Esophagus squamous epithelium (tissue), 5 donors: ENCODE results near the gene MGST3. TPM values are rescaled to one million over a fixed set of nuclear protein-coding genes. Genes with fewer than 3 reads are reported as not detected.
"Not testable (repeated sequence)": the region's sequence is repeated elsewhere in the genome, so short reads cannot be mapped to it uniquely, and the experiment has no call there.

ENCODE experiments used
- DNase-seq: peaks from one replicate; lab custom pipeline; 2025; lab: John Stamatoyannopoulos, UW
- H3K27ac ChIP-seq, 4 donors: fragments of 200-600 bp; sonication (generic); one replicate each; pipeline ENCODE4 v1.5.1; 2016 to 2019; ENCODE audit warnings: mild to moderate bottlenecking in 1 of 4
- H3K27me3 ChIP-seq, 4 donors: fragments of 200-600 bp; sonication (generic); 1 replicate in 3 of 4; 2 replicates in 1 of 4; pipeline versions ENCODE4 v1.5.1 to v1.6.0; 2017 to 2021; ENCODE audit warnings: antibody characterized with exemption in 1 of 4
- H3K36me3 ChIP-seq, 3 donors: fragments of 200-600 bp; sonication (generic); one replicate each; pipeline ENCODE4 v1.5.1; 2016 to 2019
- H3K4me1 ChIP-seq, 3 donors: fragments of 200-600 bp; sonication (generic); one replicate each; pipeline ENCODE4 v1.5.1; 2017 to 2019
- H3K4me3 ChIP-seq, 4 donors: fragments of 200-600 bp; sonication (generic); 1 replicate in 3 of 4; 2 replicates in 1 of 4; pipeline ENCODE4 v1.5.1; 2016 to 2019; ENCODE audit warnings: mild to moderate bottlenecking in 2 of 4, moderate library complexity in 1 of 4
- H3K9me3 ChIP-seq, 3 donors: fragments of 200-600 bp; sonication (generic); one replicate each; pipeline ENCODE4 v1.5.1; 2016 to 2019
- POLR2A ChIP-seq, 4 donors: fragments of 450-650 bp; IDR thresholded peaks; one replicate each; pipeline ENCODE4 v1.6.1; 2017; ENCODE audit warnings: antibody characterized with exemption in 4 of 4, mild to moderate bottlenecking in 4 of 4, moderate library complexity in 3 of 4
- WGBS, 2 donors: methylation state at CpG; one replicate each; pipeline ENCODE4 v1.1.5; 2018; 5-methylcytosine and 5-hydroxymethylcytosine counted together
- intact Hi-C: fragments of 100-400 bp; cut with DNase I; formaldehyde crosslinking; loops from one replicate; pipeline ENCODE4 v1.15.0; 2022
- total RNA-seq, 4 donors: library from RNA; depleted of rRNA; stranded (reverse); fragments of >200 nt; gene quantifications; one replicate each; pipeline ENCODE4 v1.1.0, GENCODE V29; 2016
- TF ChIP-seq, protein P1 (sequence below), 6 experiments: fragments of 450-650 bp in 4 of 6; fragments of 200-600 bp in 2 of 6; sonication (generic) in 2 of 6; IDR thresholded peaks; one replicate each; pipeline ENCODE4 v1.5.1; 2016 to 2019; ENCODE audit warnings: antibody characterized with exemption in 6 of 6, mild to moderate bottlenecking in 4 of 6, moderate library complexity in 4 of 6
- donor health status: DM: yes; HTN: yes; CAD: no.

The MGST3 gene
- total RNA-seq, 4 donors from 2014 or later: 64.7 to 103 (median 82.9) TPM

DNA sequence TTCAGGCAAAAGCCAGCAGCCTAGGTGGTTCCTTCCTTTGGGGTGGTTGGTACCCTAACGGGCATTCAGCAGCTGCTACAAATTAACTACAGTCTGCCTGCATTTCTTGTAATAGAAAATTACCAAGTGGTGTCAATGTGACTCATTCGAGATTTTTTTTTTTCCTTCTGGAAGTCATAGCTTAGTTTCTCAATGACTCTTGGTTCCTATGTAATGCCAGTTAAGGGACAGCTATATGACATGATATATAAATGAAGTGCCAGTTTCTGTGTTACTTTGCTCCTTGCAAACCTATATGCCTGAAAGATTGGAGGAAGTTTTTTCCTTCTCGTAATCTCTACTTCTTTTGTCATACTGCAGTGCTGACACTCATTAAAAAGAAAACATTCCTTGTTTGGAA lies 2.6 kb downstream of the MGST3 start:
- Histone ChIP-seq H3K4me1 (peaks cover 22 to 71% (median 31%) of the 10 kb centered on the region in 3 donors), H3K9me3 (no peaks in the 10 kb centered on the region), H3K27me3 (no peaks in the 10 kb centered on the region), H3K36me3 (peaks cover 0 to 13% (median 0%) of the 10 kb centered on the region in 3 donors), H3K27ac (no peak overlapping the region), H3K4me3 (no peak overlapping the region)
- TF ChIP-seq POLR2A (IDR thresholded peaks at IDR 0.05): no peak
- TF ChIP-seq, protein P1, sequence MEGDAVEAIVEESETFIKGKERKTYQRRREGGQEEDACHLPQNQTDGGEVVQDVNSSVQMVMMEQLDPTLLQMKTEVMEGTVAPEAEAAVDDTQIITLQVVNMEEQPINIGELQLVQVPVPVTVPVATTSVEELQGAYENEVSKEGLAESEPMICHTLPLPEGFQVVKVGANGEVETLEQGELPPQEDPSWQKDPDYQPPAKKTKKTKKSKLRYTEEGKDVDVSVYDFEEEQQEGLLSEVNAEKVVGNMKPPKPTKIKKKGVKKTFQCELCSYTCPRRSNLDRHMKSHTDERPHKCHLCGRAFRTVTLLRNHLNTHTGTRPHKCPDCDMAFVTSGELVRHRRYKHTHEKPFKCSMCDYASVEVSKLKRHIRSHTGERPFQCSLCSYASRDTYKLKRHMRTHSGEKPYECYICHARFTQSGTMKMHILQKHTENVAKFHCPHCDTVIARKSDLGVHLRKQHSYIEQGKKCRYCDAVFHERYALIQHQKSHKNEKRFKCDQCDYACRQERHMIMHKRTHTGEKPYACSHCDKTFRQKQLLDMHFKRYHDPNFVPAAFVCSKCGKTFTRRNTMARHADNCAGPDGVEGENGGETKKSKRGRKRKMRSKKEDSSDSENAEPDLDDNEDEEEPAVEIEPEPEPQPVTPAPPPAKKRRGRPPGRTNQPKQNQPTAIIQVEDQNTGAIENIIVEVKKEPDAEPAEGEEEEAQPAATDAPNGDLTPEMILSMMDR (IDR thresholded peaks at IDR 0.05): no peak
- 17 to 23% methylated on average over 3 of the region's 3 CpGs for WGBS, 2 donors
- no peak for DNase-seq
- intact Hi-C loops: no loop called here

DNA sequence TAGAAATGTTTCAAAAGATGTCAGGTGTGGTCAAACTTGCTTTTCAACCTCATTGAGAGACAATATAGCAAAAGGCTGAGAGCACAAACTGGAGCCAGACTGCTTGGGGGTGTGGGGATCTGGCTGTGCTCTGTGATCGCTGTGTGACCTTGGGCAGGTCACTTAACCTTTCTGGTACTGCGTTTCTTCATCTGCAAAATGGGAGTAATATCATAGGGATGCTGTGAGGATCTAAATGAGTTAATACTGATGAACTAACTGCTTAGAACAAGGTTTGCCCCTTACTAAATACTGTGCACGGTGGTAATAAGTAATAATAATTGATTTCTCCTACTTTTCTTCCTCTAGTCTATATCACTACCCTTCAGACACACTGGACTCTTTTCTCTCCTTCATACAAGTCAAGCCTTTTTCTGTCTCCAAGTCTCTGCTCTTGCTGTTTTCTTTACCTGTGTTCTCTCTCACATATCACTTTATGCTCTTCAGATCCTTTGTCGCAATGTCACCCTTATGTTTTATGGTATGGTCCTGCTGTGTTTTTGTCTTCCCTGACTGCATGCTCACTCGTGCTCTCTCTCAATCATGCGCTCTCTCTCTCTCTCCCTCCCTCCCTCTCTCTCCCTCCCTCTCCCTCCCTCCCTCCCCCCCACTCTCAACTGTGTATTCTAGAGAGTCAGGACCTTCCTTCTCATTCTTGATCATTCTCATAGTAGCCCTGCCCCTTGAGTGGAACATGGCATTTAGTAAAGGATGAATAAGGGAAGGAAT lies 3.3 kb downstream of the MGST3 start:
- WGBS, 2 donors: 83% methylated on average over 6 of the region's 6 CpGs
- no peak overlapping the region for H3K27ac ChIP-seq
- H3K4me1 ChIP-seq: peaks cover 22 to 71% (median 31%) of the 10 kb centered on the region in 3 donors

DNA sequence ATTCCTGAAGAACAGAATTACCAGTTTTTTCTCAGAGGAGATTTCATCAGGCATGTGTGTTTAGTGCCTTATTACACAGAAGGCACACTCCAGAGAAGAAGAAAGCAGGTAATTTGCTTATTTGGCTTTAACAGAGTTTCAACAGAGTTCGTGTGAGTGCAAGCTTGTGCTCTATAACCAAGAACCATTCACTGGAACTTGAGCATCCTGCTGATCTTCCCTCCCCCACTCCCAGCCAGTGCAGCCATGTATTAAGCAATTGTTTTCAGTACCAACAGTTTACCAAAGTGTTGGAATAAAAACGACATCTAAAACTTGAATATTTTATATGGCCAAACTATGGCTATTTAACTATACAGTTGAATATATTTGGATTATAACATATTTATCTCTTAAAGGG lies 4.3 kb downstream of the MGST3 start:
- peaks cover 22 to 72% (median 28%) of the 10 kb centered on the region in 3 donors for H3K4me1 ChIP-seq
- H3K27me3 ChIP-seq: no peaks in the 10 kb centered on the region
- no peaks in the 10 kb centered on the region for H3K9me3 ChIP-seq
- intact Hi-C loops: no loop called here
- no peak overlapping the region for H3K27ac ChIP-seq
- no peak for TF ChIP-seq POLR2A (IDR thresholded peaks at IDR 0.05)
- TF ChIP-seq, protein P1 (IDR thresholded peaks at IDR 0.05): no peak
- H3K36me3 ChIP-seq: peaks cover 0 to 30% (median 0%) of the 10 kb centered on the region in 3 donors
- DNase-seq: no peak
- no peak overlapping the region for H3K4me3 ChIP-seq
- WGBS, 2 donors: 44 to 55% methylated on average over 2 of the region's 2 CpGs

More for the DNA sequence above, 3.3 kb downstream of the MGST3 start:
- intact Hi-C loops: no loop called here
- no peaks in the 10 kb centered on the region for H3K27me3 ChIP-seq
- no peak overlapping the region for H3K4me3 ChIP-seq
- DNase-seq: no peak
- TF ChIP-seq POLR2A (IDR thresholded peaks at IDR 0.05): no peak
- TF ChIP-seq, protein P1 (IDR thresholded peaks at IDR 0.05): no peak
- H3K36me3 ChIP-seq: peaks cover 0 to 21% (median 0%) of the 10 kb centered on the region in 3 donors
- H3K9me3 ChIP-seq: no peaks in the 10 kb centered on the region

DNA sequence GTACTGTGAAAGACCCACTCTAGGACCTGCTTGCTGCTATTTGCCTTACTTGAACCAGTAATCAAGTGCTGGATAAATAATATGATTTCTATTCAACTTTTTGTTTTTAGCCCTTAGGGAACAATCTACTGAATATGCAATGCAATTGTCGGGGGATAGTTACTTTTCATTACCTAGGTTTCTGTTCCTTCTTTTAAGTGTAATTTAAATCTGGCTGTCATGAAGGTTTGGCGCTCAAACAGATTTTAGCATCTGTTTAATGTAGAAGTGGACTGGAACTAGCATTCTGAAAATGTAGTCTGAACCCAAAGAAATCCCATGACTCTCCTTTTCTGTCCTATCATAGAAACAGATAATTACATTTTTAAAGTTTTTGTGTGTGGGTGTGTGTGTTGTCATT lies 4.8 kb downstream of the MGST3 start:
- Histone ChIP-seq H3K4me3 (no peak overlapping the region), H3K27me3 (no peaks in the 10 kb centered on the region), H3K36me3 (peaks cover 0 to 32% (median 0%) of the 10 kb centered on the region in 3 donors), H3K9me3 (no peaks in the 10 kb centered on the region), H3K4me1 (peaks cover 22 to 77% (median 28%) of the 10 kb centered on the region in 3 donors), H3K27ac (no peak overlapping the region)
- no peak for DNase-seq
- TF ChIP-seq, protein P1 (IDR thresholded peaks at IDR 0.05): no peak
- no peak for TF ChIP-seq POLR2A (IDR thresholded peaks at IDR 0.05)
- intact Hi-C loops: no loop called here
- 44 to 67% methylated on average over 2 of the region's 2 CpGs for WGBS, 2 donors

DNA sequence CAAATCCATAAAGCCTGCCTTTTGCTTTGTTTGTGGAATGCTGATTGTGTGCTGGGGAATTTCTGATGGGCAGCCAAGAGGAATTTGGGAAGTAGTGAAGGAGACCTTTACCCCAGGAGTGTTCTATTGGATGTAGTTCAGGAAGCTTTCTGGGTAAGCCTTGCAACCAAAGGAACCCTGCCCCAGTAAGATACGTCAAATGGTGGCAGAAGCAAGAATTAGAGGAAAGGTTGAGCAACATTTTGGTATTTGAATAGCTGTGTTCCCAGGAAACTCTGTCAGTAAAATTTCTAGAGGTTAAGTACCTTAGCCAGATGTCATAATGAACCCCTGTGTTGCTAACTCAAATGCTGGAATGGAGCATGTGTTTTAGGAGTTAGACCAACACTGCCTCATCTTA lies 6.4 kb downstream of the MGST3 start:
- Histone ChIP-seq H3K27ac (peak overlapping the region in 3 of 4 donors; percentile 14 to 43 (median 25)), H3K4me1 (peaks cover 15 to 81% (median 34%) of the 10 kb centered on the region in 3 donors)
- DNase-seq: no peak

DNA sequence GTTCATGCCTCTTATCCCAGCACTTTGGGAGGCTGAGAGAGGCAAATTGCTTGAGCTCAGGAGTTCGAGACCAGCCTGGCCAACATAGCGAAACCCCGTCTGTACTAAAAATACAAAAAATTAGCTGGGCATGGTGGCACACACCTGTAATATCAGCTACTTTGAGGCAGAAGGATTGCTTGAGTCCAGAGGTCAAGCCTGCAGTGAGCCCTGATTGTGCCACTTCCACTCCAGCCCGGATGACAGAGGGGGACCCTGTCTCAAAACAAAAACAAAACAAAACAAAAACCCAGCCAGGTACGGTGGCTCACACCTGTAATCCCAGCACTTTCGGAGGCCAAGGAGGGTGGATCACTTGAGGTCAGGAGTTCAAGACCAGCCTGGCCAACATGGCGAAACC lies 7.2 kb downstream of the MGST3 start:
- H3K27me3 ChIP-seq, H3K9me3 ChIP-seq, DNase-seq, H3K4me3 ChIP-seq, intact Hi-C loops: not testable (repeated sequence)
- Histone ChIP-seq H3K4me1 (peaks cover 7 to 78% (median 26%) of the 10 kb centered on the region in 3 donors), H3K36me3 (peaks cover 0 to 32% (median 0%) of the 10 kb centered on the region in 3 donors), H3K27ac (peak overlapping the region in 2 of 4 donors; percentile 25 to 43)
- 87 to 91% methylated on average over 7 of the region's 7 CpGs for WGBS, 2 donors

More for the DNA sequence above, 6.4 kb downstream of the MGST3 start:
- peaks cover 0 to 32% (median 0%) of the 10 kb centered on the region in 3 donors for H3K36me3 ChIP-seq
- intact Hi-C loops: no loop called here
- TF ChIP-seq, protein P1 (IDR thresholded peaks at IDR 0.05): no peak
- no peaks in the 10 kb centered on the region for H3K9me3 ChIP-seq
- no peak overlapping the region for H3K4me3 ChIP-seq
- H3K27me3 ChIP-seq: no peaks in the 10 kb centered on the region
- WGBS, 2 donors: 40 to 56% methylated on average over 1 of the region's 1 CpG
